GM20431 (cell line): Measurements from ENCODE around the gene CLTCL1.

Experiments used
- in situ Hi-C: fragments of 300-500 bp; cut with MseI, MboI; formaldehyde crosslinking; loops from one replicate; pipeline ENCODE4 v1.15.0; 2020; ENCODE audit warnings: low sequenced_read_pairs; ENCODE audit not compliant: unreplicated experiment

CLTCL1 gene

GRCh38 chr22:19139001-19139356 lies 152.5 kb downstream of the CLTCL1 start:
- in situ Hi-C loops: no loop called here

GRCh38 chr22:19138217-19139000 lies 153.1 kb downstream of the CLTCL1 start:
- in situ Hi-C loops: no loop called here

GRCh38 chr22:19137384-19138216 lies 153.9 kb downstream of the CLTCL1 start:
- in situ Hi-C loops: no loop called here

- in situ Hi-C loops: no loop called here
Observed at GRCh38 chr22:19136915-19137314, 154.6 kb downstream of the CLTCL1 start.

GRCh38 chr22:19134874-19135273 lies 156.6 kb downstream of the CLTCL1 start:
- in situ Hi-C loops: no loop called here

GRCh38 chr22:19134176-19134831 lies 157.2 kb downstream of the CLTCL1 start:
- in situ Hi-C loops: no loop called here

- in situ Hi-C loops: no loop called here
Observed at GRCh38 chr22:19133561-19133960, 158.0 kb downstream of the CLTCL1 start.

GRCh38 chr22:19132693-19133400 lies 158.7 kb downstream of the CLTCL1 start:
- in situ Hi-C loops: no loop called here

GRCh38 chr22:19132153-19132552 lies 159.4 kb downstream of the CLTCL1 start:
- in situ Hi-C loops: no loop called here

- in situ Hi-C loops: no loop called here
Observed at GRCh38 chr22:19131685-19132015, 159.9 kb downstream of the CLTCL1 start.

- in situ Hi-C loops: no loop called here
Observed at GRCh38 chr22:19130959-19131684, 160.4 kb downstream of the CLTCL1 start, which contains the start of gene TSSK2. Gene TSSK2, plus strand, starts transcription at chr22:19131308. Its CDS starts 92 bp downstream, at chr22:19131400.

GRCh38 chr22:19129871-19130270 lies 161.6 kb downstream of the CLTCL1 start:
- in situ Hi-C loops: no loop called here
